HS-27A (cell line): ENCODE measurements around the gene NR1D1.

Experiments used
- DNase-seq: peaks from one replicate; pipeline ENCODE4 v3.0.0-alpha.2; 2012; ENCODE audit warnings: low read depth, missing footprints

Gene NR1D1

GRCh38 chr17:40075201-40075941, 25.0 kb downstream of the NR1D1 start:
- no peak for DNase-seq

DNA sequence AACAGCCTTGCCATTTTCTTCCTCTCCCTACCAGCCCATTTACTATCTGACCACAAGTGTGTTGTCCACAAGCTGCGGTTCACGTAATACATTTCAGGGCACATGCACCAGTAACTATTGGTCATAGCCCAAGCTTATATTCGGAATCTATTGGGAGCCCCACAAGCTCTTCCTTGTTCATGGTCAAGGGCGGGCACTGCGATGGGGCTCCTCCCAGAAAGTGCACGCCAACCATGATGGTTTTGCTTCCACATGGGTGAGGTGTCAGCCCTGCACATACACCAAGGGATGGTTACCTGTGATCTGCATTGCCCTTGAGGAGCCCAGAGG, 25.6 kb downstream of the NR1D1 start:
- DNase-seq: no peak

- no peak for DNase-seq
These were observed 26.2 kb downstream of the NR1D1 start for GRCh38 chr17:40074175-40074512.

GRCh38 chr17:40073454-40074174, 26.8 kb downstream of the NR1D1 start:
- DNase-seq: no peak

DNA sequence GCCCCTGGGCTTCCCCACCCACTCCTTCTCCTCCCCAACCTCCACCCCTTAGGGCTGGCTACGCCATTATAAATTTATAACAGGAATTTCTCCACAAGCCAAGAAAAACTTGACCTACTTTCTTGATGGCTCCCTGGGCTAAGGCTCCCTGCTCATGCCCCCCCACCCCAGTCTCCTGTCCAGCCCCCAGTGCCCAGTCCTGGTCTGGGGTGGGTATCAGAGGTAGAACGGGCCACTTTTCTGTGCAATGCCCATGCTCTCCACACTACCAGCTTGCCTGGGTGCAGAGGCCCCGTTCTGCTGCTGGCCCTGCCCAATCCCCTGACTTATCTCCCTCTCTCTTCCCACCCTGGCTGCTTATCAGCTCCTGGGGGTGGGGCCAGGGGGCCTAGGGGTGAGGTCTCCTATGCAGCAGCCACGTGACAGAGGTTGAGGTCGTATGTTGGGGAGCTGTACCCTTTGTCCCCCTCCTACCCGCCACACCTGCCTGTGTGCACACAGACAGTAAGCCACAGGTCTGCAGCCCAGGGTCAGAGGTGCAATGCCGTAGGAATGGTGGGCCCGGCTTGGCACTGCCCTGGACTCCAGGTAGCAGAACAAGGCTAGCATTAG, 27.5 kb downstream of the NR1D1 start:
- no peak for DNase-seq

DNA sequence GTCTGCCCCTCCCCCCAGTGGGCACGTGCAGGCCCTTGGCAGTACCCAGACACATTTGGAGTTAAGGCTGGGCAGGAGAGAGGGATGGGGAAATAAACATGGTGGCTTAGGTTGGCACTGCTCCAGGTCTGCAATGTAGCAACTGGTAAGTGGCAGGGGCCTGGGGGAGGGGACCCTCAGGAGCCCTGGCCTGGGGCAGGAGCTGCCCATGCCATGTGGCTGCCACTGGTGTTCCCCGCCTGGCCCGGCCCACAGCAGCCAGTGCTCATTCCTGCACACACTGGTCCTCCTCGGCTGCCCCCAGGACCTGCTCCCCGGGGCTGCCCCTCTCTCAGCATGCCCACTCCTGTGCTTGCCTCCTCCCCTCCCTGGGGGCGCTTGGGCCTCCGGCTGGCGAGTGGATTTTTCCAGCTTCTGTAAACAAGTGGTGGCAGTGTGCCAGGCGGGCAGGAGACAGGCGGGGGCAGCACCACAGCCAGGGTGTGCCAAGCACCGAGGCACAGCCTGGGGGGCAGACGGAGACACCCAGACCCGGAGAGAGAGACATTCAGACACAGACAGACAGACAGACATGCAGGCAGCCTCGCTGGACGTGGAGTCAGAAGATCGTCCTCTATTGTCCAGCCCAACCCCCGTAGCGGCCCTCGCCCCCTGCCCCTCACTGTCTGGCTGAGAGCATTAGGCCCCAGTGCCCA, 28.2 kb downstream of the NR1D1 start:
- DNase-seq: no peak

- DNase-seq: no peak
These were observed 28.9 kb downstream of the NR1D1 start for GRCh38 chr17:40071313-40072039.

GRCh38 chr17:40070709-40071312, 29.6 kb downstream of the NR1D1 start:
- DNase-seq: no peak

DNA sequence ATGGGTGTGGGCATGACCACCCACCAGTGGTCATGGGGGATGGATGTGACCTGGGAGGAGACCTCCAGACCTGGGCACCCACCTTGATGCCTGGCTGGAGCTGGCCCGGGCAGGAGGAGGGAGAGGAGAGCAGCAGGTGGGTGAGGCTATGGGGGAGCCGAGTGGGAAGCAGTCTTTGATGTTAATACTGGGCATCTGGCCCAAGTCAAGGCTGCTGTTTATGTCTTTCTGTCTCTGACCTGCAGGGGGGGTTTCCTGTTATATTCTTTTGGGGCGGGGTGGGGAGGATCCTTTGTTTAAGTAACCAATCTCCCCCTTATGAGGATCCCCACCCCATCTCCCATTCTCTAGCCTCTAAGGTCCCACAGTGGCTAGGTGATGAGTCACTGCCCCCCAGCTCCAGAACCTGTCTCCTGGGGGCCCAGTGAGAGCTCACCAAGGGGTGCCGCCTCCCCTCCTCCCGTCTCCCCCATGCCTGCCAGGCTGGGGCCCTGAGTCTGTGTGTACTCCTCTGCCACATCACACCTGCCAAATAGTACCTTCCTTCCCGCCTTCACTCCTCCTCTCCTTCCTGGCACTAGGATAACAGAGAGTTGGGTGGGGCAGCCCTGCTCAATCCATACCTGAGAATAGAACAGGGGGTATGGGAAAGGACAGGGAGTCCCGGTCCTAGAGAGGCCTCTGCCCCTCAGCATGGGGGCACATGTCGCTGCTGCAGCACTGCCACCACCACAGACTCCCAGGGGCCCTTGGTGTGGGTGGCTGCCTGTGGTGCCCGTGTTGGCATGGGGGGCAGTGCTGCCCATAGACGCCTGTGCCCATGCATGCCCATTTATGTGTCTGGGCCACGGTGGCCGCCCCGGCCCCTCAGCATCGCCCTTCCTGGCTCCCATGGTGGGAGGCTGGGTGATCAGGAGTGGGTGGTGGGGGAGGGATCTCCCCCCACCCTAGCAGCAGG, 30.4 kb downstream of the NR1D1 start:
- DNase-seq: no peak

DNA sequence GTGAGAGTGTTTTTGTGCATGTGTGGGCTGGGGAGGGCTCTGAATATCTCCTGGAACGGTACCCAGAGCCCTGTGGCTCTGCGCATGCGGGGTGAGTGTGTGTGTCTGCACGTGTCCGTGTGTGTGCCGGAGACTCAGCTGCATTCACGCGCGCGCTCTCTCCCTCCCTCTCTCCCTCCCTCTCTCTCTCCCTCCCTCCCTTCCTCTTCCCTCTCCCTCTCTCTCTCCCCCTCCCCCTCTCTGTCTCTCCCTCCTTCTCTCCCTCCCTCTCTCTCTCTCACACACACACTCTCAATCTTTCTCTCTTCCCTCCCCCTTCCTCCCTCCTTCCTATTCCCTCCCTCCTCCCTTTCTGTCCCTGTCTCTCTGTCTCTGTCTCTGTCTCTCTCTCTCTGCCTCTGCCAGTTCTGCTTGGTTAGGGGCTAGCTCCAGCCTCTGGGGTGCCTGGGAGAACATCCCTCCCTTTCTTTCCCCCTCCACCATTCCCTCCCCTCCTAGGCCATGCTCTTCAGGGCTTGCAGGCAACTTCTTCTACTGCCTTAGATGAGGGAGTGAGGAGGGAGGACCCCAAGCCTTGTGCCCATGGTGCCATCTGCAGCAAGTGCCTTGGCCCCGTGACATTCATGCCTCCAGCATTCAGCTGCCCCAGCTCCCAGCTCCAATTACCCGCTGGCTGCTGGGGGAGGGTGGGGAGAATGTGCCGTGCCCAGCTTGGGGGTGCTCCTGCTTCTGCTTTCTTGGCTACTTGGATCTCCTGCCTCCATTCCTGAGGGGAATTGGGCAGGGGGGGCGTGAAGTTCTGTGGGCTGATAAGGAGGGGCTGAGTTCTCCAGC, 31.3 kb downstream of the NR1D1 start:
- DNase-seq: no peak

GRCh38 chr17:40068584-40068916, 31.8 kb downstream of the NR1D1 start:
- DNase-seq: no peak

- DNase-seq: no peak
These were observed 32.2 kb downstream of the NR1D1 start for GRCh38 chr17:40068129-40068581.

GRCh38 chr17:40067710-40068109, 32.7 kb downstream of the NR1D1 start:
- DNase-seq: no peak

DNA sequence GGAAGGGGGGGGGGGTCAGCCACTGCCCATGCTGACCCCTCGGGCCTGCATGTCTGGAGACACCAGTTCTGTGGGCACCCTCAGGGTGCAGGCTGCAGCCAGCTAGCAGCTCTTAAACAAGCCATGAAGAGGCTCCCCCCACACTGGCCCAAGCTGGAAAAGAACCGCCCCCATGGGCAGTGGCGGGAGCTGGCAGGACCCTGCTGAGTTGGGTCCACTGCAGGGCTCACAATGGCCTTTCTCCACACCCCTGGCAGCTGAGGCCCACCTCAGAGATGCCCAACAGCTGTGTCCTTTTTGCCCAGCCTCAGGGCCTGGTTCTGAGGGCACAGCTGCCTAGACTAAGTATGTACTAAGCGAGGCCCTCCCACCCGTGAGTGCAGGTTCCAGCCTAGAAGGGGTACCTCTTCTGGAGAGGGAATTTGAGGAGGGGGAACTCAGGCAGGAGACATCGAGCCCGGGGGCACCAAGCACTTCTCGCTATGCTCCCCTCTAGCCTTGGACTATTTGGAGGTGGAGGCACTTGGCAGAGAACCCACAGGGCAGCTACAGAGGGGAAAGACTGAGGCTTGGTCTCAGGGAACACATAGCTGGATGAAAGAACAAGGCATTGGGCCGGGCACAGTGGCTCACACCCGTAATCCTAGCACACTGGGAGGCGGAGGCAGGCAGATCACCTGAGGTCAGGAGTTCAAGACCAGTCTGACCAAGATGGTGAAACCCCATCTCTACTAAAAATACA, 34.4 kb downstream of the NR1D1 start:
- no peak for DNase-seq

GRCh38 chr17:40064971-40065768, 35.2 kb downstream of the NR1D1 start:
- no peak for DNase-seq

GRCh38 chr17:40063901-40064531, 36.4 kb downstream of the NR1D1 start:
- no peak for DNase-seq

DNA sequence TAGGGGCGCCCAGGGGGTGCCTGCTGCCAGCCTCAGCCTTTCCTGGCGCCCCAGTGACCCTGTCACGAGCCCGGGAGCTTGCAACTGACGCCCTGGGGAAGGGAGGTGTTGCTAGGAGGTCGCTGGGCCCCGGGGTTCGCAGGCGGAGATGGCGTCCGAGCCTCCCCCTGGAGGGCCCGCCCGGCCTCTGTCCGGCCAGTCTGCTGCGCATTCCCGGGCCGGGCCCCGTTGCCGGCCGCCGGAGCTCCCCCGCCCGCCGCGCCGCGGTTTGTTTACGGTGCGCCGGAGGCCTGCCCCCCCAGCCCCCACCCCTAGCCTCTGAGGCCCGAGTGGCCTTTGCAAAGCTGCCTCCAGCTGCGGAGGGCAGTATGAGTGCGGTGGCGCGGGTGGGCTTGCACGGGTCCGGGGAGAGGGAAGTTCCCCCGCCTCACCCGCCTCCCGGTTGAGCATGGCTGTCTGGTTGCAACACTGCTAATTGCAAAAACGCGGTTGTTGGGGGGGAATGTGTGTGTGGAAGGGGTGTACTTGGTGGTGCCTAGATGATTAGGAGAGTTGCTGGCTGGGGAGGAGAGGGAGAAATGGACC, 37.1 kb downstream of the NR1D1 start:
- DNase-seq: no peak
